Camera-type eye (tissue), 1 donor: Measurements from ENCODE around the gene RTN4RL1. TPM values are rescaled to one million over a fixed set of nuclear protein-coding genes. Genes with fewer than 3 reads are reported as not detected.

Experiments used
- total RNA-seq: library from RNA; depleted of rRNA; stranded (reverse); fragments of >200 nt; gene quantifications from one replicate; pipeline ENCODE4 v1.2.3, GENCODE V29; 2014

Gene RTN4RL1
- 18.1 TPM for total RNA-seq

DNA sequence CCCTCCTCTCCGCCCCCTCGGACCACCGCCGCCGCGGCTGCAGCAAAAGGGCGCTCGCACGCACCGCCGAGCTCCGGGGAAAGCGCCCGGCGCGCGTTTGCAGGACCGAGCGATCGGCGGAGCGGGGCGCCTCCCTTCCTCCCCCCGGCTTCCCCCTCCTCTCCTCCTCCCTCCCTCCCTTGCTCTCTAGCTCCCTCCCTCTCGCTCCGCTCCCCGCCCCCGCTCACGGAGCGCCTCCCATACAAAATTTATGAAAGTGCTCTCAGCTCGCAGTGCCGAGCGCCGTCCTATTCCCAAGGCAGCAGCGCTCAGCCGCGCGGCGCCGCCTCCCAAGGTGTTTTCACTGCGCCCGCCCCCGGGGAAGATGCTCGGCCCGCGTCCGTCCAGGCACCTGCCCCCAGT lies at the start of gene RTN4RL1:
RTN4RL1 (minus strand) TSS at position 115 of the 402 bp plus-strand sequence. CDS start 469 bp downstream, outside the sequence.

GRCh38 chr17:2054512-2055291 lies 29.6 kb upstream of the RTN4RL1 start, which contains the start of gene HIC1:
HIC1 (plus strand) TSS chr17:2055103; CDS start chr17:2056691, 1,588 bp downstream.

DNA sequence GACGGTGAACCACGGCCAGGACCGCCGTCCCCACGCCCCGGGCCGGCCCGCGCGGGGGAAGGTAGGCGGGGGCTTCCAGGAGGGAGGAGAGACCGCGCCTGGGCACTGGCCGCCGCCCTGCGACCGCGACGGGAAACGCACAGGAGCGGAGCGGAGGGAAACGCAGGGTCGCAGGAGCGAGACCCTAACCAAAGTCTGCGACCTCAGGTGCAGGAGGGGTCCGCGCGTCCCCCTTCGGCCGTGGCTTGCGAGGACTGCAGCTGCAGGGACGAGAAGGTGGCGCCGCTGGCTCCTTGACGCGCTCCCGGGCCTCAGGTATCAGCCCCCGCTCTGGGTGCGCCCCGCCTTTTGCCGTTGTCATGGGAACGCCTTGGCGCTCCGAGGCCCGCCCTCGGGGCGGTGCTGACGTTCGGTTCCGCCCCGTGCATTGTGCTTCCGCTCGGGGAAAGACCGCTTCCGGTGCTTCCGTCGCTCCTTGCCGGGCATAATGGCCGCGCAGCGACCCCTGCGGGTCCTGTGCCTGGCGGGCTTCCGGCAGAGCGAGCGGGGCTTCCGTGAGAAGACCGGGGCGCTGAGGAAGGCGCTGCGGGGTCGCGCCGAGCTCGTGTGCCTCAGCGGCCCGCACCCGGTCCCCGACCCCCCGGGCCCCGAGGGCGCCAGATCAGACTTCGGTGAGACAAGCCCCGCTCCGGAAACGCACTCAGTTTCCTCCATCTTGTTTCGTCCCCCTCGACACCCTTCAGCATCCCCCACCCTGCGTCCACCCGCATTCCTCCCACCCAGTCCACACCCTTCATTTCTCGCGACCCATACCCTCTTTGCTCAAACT lies 16.6 kb upstream of the RTN4RL1 start, which contains the start of gene OVCA2:
OVCA2 (plus strand) TSS at position 462 of the 829 bp plus-strand sequence; CDS start at position 488, 26 bp downstream.

DNA sequence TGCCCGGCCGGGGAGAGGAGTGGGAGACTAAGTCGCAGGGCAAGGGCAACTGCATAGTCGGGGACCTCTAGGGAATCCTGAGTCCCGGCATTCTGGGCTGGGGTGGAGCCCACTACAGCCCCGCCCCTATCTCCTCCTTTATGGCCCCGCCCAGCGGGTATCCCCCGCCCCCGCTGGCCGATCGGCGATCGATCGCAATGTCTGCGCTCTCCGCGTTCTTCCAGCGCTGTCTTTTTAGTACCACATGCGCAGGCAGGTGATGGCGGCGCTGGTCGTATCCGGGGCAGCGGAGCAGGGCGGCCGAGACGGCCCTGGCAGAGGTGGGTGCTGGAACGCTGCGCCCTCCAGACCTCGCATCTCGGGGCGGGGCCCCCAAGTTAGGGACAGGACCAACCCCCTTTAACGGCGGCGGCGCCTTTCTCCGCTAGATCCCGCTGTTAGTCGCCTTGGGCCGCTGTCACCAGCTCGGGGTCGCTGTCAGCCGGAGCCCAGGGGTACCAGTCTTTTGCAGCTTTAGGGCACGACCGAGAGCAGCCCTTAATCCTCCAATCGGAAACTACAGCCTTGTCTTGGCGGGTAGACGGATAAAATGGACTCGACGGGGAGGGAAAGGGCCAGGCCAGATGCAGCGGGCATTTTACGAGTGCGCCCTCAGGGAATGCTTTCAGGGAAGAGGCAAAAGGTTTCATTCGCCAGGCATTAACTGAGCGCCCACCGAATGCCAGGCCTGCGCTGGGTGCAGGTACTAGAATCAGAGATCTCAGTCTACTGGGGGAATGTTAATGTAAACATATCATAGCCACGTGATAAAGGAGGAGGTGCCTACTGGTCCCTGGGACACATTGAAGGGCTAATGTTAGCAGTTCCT lies 5.0 kb upstream of the RTN4RL1 start, which contains the start of gene DPH1:
DPH1 (plus strand) TSS at position 243 of the 868 bp plus-strand sequence; CDS start at position 260, 17 bp downstream.

Other genes starting within 250 kb of the RTN4RL1 start
- 16.1 TPM for gene SMYD4, start 195.4 kb downstream of the RTN4RL1 start, total RNA-seq
- 48.8 TPM for gene RPA1, start 195.3 kb downstream of the RTN4RL1 start, total RNA-seq
- 62.8 TPM for gene DPH1, start 4.8 kb upstream of the RTN4RL1 start, total RNA-seq
- gene OVCA2, start 16.7 kb upstream of the RTN4RL1 start, total RNA-seq = 24.0 TPM
- 38.4 TPM for gene HIC1, start 29.8 kb upstream of the RTN4RL1 start, total RNA-seq